GM21786 (cell line): Measurements from ENCODE around the gene MINDY3.
"Not testable (repeated sequence)": the region's sequence is repeated elsewhere in the genome, so short reads cannot be mapped to it uniquely, and the experiment has no call there.

Experiments used
- ATAC-seq: cut with Tn5 transposase; IDR thresholded peaks from one replicate; pipeline ENCODE4 v1.9.1; 2021; ENCODE audit not compliant: unreplicated experiment

The MINDY3 gene

GRCh38 chr10:15859906-15860691 is at the start of gene MINDY3:
Gene MINDY3, minus strand, starts transcription at chr10:15860507. Its CDS starts 208 bp downstream, at chr10:15860299.
- peak; percentile 92 for ATAC-seq

- ATAC-seq, result no peak
Observed at GRCh38 chr10:15901889-15902288, 41.6 kb upstream of the MINDY3 start.

- ATAC-seq, result no peak
Observed at GRCh38 chr10:15898046-15898445, 37.7 kb upstream of the MINDY3 start.

- no peak for ATAC-seq
Observed at GRCh38 chr10:15897287-15897686, 37.0 kb upstream of the MINDY3 start.

GRCh38 chr10:15896654-15897053 is 36.3 kb upstream of the MINDY3 start:
- ATAC-seq, result no peak

- ATAC-seq, result no peak
Observed at GRCh38 chr10:15884447-15884846, 24.1 kb upstream of the MINDY3 start.

- no peak for ATAC-seq
Observed at GRCh38 chr10:15881542-15881941, 21.2 kb upstream of the MINDY3 start.

GRCh38 chr10:15879663-15880062 is 19.4 kb upstream of the MINDY3 start:
- no peak for ATAC-seq

- ATAC-seq, result no peak
Observed at GRCh38 chr10:15879058-15879457, 18.8 kb upstream of the MINDY3 start.

- no peak for ATAC-seq
Observed at GRCh38 chr10:15877836-15878576, 17.7 kb upstream of the MINDY3 start.

- ATAC-seq, result not testable (repeated sequence)
Observed at GRCh38 chr10:15876274-15876673, 16.0 kb upstream of the MINDY3 start.

GRCh38 chr10:15872645-15873044 is 12.3 kb upstream of the MINDY3 start:
- not testable (repeated sequence) for ATAC-seq

GRCh38 chr10:15871823-15872222 is 11.5 kb upstream of the MINDY3 start:
- ATAC-seq, result no peak

- ATAC-seq, result no peak
Observed at GRCh38 chr10:15869935-15870334, 9.6 kb upstream of the MINDY3 start.

GRCh38 chr10:15868006-15868405 is 7.7 kb upstream of the MINDY3 start:
- ATAC-seq, result no peak

GRCh38 chr10:15865304-15865703 is 5.0 kb upstream of the MINDY3 start:
- ATAC-seq, result no peak

GRCh38 chr10:15864419-15864818 is 4.1 kb upstream of the MINDY3 start:
- no peak for ATAC-seq

GRCh38 chr10:15863733-15864132 is 3.4 kb upstream of the MINDY3 start:
- no peak for ATAC-seq

- no peak for ATAC-seq
Observed at GRCh38 chr10:15863323-15863722, 3.0 kb upstream of the MINDY3 start.

- ATAC-seq, result no peak
Observed at GRCh38 chr10:15860692-15861201, 440 bp upstream of the MINDY3 start.

- peak; percentile 60 for ATAC-seq
Observed at GRCh38 chr10:15859509-15859905, 800 bp downstream of the MINDY3 start.

GRCh38 chr10:15858861-15859281 is 1.4 kb downstream of the MINDY3 start:
- ATAC-seq, result no peak
